ENCODE results near the gene LCK.

The LCK gene

GRCh38 chr1:32329931-32330466 lies 78.9 kb downstream of the LCK start:
- no peak for DNase-seq

- DNase-seq, result no peak
These were observed 79.6 kb downstream of the LCK start for GRCh38 chr1:32330558-32331151.

- DNase-seq, result no peak
These were observed 80.5 kb downstream of the LCK start for GRCh38 chr1:32331549-32331948.

GRCh38 chr1:32332290-32333079 lies 81.4 kb downstream of the LCK start:
- DNase-seq, result no peak

- DNase-seq, result no peak
These were observed 82.3 kb downstream of the LCK start for GRCh38 chr1:32333251-32333963.

GRCh38 chr1:32334274-32334861 lies 83.3 kb downstream of the LCK start:
- no peak for DNase-seq

GRCh38 chr1:32334864-32335534 lies 83.9 kb downstream of the LCK start:
- DNase-seq, result peak; percentile 75

- DNase-seq, result no peak
These were observed 84.4 kb downstream of the LCK start for GRCh38 chr1:32335535-32335789.
